Muscle of leg (tissue), 11 donors: ENCODE results near the gene ADAMTSL1. TPM values are rescaled to one million over a fixed set of nuclear protein-coding genes. Genes with fewer than 3 reads are reported as not detected.

ENCODE experiments used
- DNase-seq: peaks from one replicate; pipeline ENCODE4 v3.0.0; 2013
- H3K27ac ChIP-seq: one replicate; pipeline ENCODE4 v1.5.1; 2013; ENCODE audit warnings: mild to moderate bottlenecking, low read length, control low read depth
- H3K27me3 ChIP-seq: one replicate; pipeline ENCODE4 v1.6.1; 2013; ENCODE audit warnings: low read length; ENCODE audit not compliant: control insufficient read depth, insufficient read depth
- H3K36me3 ChIP-seq: one replicate; pipeline ENCODE4 v1.6.1; 2013; ENCODE audit warnings: low read length; ENCODE audit not compliant: control insufficient read depth, insufficient read depth
- H3K4me1 ChIP-seq: one replicate; pipeline ENCODE4 v1.6.1; 2013; ENCODE audit warnings: low read length; ENCODE audit not compliant: control insufficient read depth, insufficient read depth
- H3K4me3 ChIP-seq: one replicate; pipeline ENCODE4 v1.5.1; 2013; ENCODE audit warnings: low read length, control low read depth
- H3K9me3 ChIP-seq: replicated peaks from 2 replicates; pipeline ENCODE4 v1.6.1; 2013; ENCODE audit warnings: low read depth, low read length; ENCODE audit not compliant: control insufficient read depth
- WGBS: methylation state at CpG from one replicate; pipeline ENCODE4 v1.1.5; 2013; ENCODE audit warnings: missing lambda C conversion rate; ENCODE audit not compliant: insufficient coverage; 5-methylcytosine and 5-hydroxymethylcytosine counted together
- polyA plus RNA-seq, 8 donors: library from polyadenylated mRNA; unstranded; fragments of 120-200 nt; gene quantifications; one replicate each; pipeline versions ENCODE4 v1.2.1 to v1.2.3, GENCODE V29; 2013; ENCODE audit warnings: inconsistent platforms in 1 of 8, low replicate concordance in 1 of 8; ENCODE audit not compliant: insufficient read length in 8 of 8, insufficient read depth in 1 of 8
- total RNA-seq: library from RNA; stranded (reverse); fragments of 120-200 nt; gene quantifications from one replicate; pipeline ENCODE4 v1.2.4, GENCODE V29; 2013

Gene ADAMTSL1
- total and polyA plus RNA-seq, 9 donors = 9.9 to 32.9 (median 20.1) TPM

GRCh38 chr9:18791074-18791473, 317.1 kb downstream of the ADAMTSL1 start:
- Histone ChIP-seq H3K4me1 (peaks cover 3% of the 10 kb centered on the region), H3K27ac (no peak overlapping the region), H3K9me3 (no peaks in the 10 kb centered on the region), H3K27me3 (no peaks in the 10 kb centered on the region), H3K36me3 (no peaks in the 10 kb centered on the region), H3K4me3 (no peak overlapping the region)
- DNase-seq = no peak
- 67% methylated on average over 3 of the region's 5 CpGs for WGBS

GRCh38 chr9:18793122-18793521, 319.2 kb downstream of the ADAMTSL1 start:
- no peaks in the 10 kb centered on the region for H3K27me3 ChIP-seq
- no peaks in the 10 kb centered on the region for H3K36me3 ChIP-seq
- H3K4me1 ChIP-seq = peaks cover 6% of the 10 kb centered on the region
- DNase-seq = no peak
- no peak overlapping the region for H3K27ac ChIP-seq
- no peaks in the 10 kb centered on the region for H3K9me3 ChIP-seq
- no CpG with 5 or more reads among the region's 2 CpGs for WGBS
- H3K4me3 ChIP-seq = no peak overlapping the region

GRCh38 chr9:18795947-18796671, 322.2 kb downstream of the ADAMTSL1 start:
- WGBS = no CpG with 5 or more reads among the region's 5 CpGs
- DNase-seq = peak; percentile 63
- H3K4me1 ChIP-seq = peaks cover 6% of the 10 kb centered on the region
- H3K9me3 ChIP-seq = no peaks in the 10 kb centered on the region
- no peaks in the 10 kb centered on the region for H3K27me3 ChIP-seq
- no peaks in the 10 kb centered on the region for H3K36me3 ChIP-seq
- H3K4me3 ChIP-seq = no peak overlapping the region
- H3K27ac ChIP-seq = peak overlapping the region; percentile 10

GRCh38 chr9:18796696-18797270, 322.8 kb downstream of the ADAMTSL1 start:
- no peak overlapping the region for H3K4me3 ChIP-seq
- no peaks in the 10 kb centered on the region for H3K9me3 ChIP-seq
- no peaks in the 10 kb centered on the region for H3K27me3 ChIP-seq
- DNase-seq = no peak
- H3K36me3 ChIP-seq = no peaks in the 10 kb centered on the region
- peaks cover 6% of the 10 kb centered on the region for H3K4me1 ChIP-seq
- no peak overlapping the region for H3K27ac ChIP-seq
- WGBS = 83% methylated on average over 1 of the region's 3 CpGs

GRCh38 chr9:18798106-18798505, 324.2 kb downstream of the ADAMTSL1 start:
- no CpG with 5 or more reads among the region's 1 CpG for WGBS
- H3K4me3 ChIP-seq = no peak overlapping the region
- H3K9me3 ChIP-seq = no peaks in the 10 kb centered on the region

GRCh38 chr9:18798508-18799290, 324.7 kb downstream of the ADAMTSL1 start:
- WGBS = 81% methylated on average over 3 of the region's 5 CpGs
- H3K27me3 ChIP-seq = no peaks in the 10 kb centered on the region
- no peak overlapping the region for H3K27ac ChIP-seq
- H3K36me3 ChIP-seq = no peaks in the 10 kb centered on the region
- no peak for DNase-seq
- peaks cover 6% of the 10 kb centered on the region for H3K4me1 ChIP-seq
- H3K4me3 ChIP-seq = no peak overlapping the region
- no peaks in the 10 kb centered on the region for H3K9me3 ChIP-seq

More at GRCh38 chr9:18798106-18798505, 324.2 kb downstream of the ADAMTSL1 start:
- H3K4me1 ChIP-seq = peaks cover 6% of the 10 kb centered on the region
- H3K27me3 ChIP-seq = no peaks in the 10 kb centered on the region
- no peak overlapping the region for H3K27ac ChIP-seq
- no peak for DNase-seq
- H3K36me3 ChIP-seq = no peaks in the 10 kb centered on the region

GRCh38 chr9:18799428-18799827, 325.5 kb downstream of the ADAMTSL1 start:
- Histone ChIP-seq H3K4me1 (peaks cover 6% of the 10 kb centered on the region), H3K27me3 (no peaks in the 10 kb centered on the region), H3K27ac (no peak overlapping the region), H3K36me3 (no peaks in the 10 kb centered on the region), H3K4me3 (no peak overlapping the region), H3K9me3 (no peaks in the 10 kb centered on the region)
- peak; percentile 32 for DNase-seq
- 100% methylated on average over 1 of the region's 2 CpGs for WGBS

GRCh38 chr9:18800579-18800978, 326.6 kb downstream of the ADAMTSL1 start:
- Histone ChIP-seq H3K27ac (no peak overlapping the region), H3K36me3 (no peaks in the 10 kb centered on the region), H3K4me1 (peaks cover 6% of the 10 kb centered on the region), H3K9me3 (no peaks in the 10 kb centered on the region), H3K4me3 (no peak overlapping the region), H3K27me3 (no peaks in the 10 kb centered on the region)
- DNase-seq = no peak
- no CpG with 5 or more reads among the region's 4 CpGs for WGBS

- 90% methylated on average over 4 of the region's 5 CpGs for WGBS
- H3K4me3 ChIP-seq = no peak overlapping the region
- no peaks in the 10 kb centered on the region for H3K9me3 ChIP-seq
- no peak for DNase-seq
- no peak overlapping the region for H3K27ac ChIP-seq
- H3K27me3 ChIP-seq = no peaks in the 10 kb centered on the region
- no peaks in the 10 kb centered on the region for H3K36me3 ChIP-seq
- H3K4me1 ChIP-seq = peaks cover 3% of the 10 kb centered on the region
These were observed 331.4 kb downstream of the ADAMTSL1 start for GRCh38 chr9:18805386-18805785.
